SK-N-SH (cell line): Measurements from ENCODE around the gene GRM1.

Source experiments
- ELF1 ChIP-seq: IDR thresholded peaks from 2 replicates; pipeline ENCODE4 v1.4.0; 2012
- EP300 ChIP-seq, 2 experiments: IDR thresholded peaks; 2 replicates each; pipeline versions ENCODE4 v1.4.0 to v1.6.1; 2012; ENCODE audit warnings: borderline replicate concordance in 1 of 2, low read depth in 1 of 2, low read length in 1 of 2
- EZH2phosphoT487 ChIP-seq: fragments of 200-600 bp; sonication (generic); IDR thresholded peaks from 2 replicates; pipeline ENCODE4 v1.6.1; 2017; ENCODE audit warnings: low read depth, mixed run types, mild to moderate bottlenecking, antibody characterized with exemption, moderate library complexity, borderline replicate concordance
- NRF1 ChIP-seq: IDR thresholded peaks from 2 replicates; pipeline ENCODE4 v1.6.1; 2012; ENCODE audit warnings: low read depth, mild to moderate bottlenecking, low read length
- POLR2AphosphoS5 ChIP-seq: IDR thresholded peaks from 2 replicates; pipeline ENCODE4 v1.6.1; 2012; ENCODE audit warnings: low read depth, low read length
- RCOR1 ChIP-seq: fragments of 150-350 bp; IDR thresholded peaks from 2 replicates; pipeline ENCODE4 v1.6.1; 2017; ENCODE audit warnings: antibody characterized with exemption, low read length
- SIN3A ChIP-seq: IDR thresholded peaks from 2 replicates; pipeline ENCODE4 v1.6.1; 2012; ENCODE audit warnings: low read depth, mild to moderate bottlenecking, low read length, moderate library complexity, borderline replicate concordance
- SMC3 ChIP-seq: IDR thresholded peaks from 2 replicates; pipeline ENCODE4 v1.6.1; 2012; ENCODE audit warnings: low read depth, low read length, improper control_type of control experiment
- TAF1 ChIP-seq: IDR thresholded peaks from 2 replicates; pipeline ENCODE4 v1.6.1; 2012; ENCODE audit warnings: low read depth, mild to moderate bottlenecking, low read length, moderate library complexity, borderline replicate concordance
- TF ChIP-seq, protein P1 (sequence below): fragments of 200-600 bp; sonication (generic); IDR thresholded peaks from 2 replicates; pipeline ENCODE4 v1.6.1; 2017; ENCODE audit warnings: antibody characterized with exemption, mild to moderate bottlenecking, moderate library complexity
- TF ChIP-seq, protein P2 (sequence below): fragments of 150-350 bp; IDR thresholded peaks from 2 replicates; pipeline ENCODE4 v1.6.1; 2017; ENCODE audit warnings: antibody characterized with exemption, low read length, low read depth, borderline replicate concordance
- TF ChIP-seq, protein P3 (sequence below): IDR thresholded peaks from 2 replicates; pipeline ENCODE4 v1.4.0; 2012; ENCODE audit warnings: low read depth, borderline replicate concordance
- TF ChIP-seq, protein P4 (sequence below): IDR thresholded peaks from 2 replicates; pipeline ENCODE4 v1.4.0; 2012; ENCODE audit warnings: low read depth
- TF ChIP-seq, protein P5 (sequence below): IDR thresholded peaks from 2 replicates; pipeline ENCODE4; 2012

DNA sequence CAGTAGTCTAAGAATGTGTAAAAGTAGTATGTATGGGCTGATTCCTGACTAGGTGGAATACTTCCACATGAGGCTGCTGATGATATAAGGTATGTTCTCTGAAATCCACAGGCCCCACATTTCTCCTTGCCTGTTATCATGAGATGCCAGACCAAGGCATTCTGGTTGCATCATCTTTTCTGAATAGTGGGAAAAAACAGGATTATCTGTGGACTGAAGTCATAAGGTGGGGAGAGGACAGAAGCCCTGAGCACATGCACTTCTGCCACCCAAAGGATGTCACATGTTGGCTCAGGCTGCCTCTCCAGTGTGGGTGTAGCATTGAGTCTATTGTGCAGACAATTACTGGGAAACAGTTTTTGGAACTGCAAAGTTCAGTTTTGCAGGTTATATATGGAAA is 330.3 kb downstream of the GRM1 start:
- TF ChIP-seq, protein P1, sequence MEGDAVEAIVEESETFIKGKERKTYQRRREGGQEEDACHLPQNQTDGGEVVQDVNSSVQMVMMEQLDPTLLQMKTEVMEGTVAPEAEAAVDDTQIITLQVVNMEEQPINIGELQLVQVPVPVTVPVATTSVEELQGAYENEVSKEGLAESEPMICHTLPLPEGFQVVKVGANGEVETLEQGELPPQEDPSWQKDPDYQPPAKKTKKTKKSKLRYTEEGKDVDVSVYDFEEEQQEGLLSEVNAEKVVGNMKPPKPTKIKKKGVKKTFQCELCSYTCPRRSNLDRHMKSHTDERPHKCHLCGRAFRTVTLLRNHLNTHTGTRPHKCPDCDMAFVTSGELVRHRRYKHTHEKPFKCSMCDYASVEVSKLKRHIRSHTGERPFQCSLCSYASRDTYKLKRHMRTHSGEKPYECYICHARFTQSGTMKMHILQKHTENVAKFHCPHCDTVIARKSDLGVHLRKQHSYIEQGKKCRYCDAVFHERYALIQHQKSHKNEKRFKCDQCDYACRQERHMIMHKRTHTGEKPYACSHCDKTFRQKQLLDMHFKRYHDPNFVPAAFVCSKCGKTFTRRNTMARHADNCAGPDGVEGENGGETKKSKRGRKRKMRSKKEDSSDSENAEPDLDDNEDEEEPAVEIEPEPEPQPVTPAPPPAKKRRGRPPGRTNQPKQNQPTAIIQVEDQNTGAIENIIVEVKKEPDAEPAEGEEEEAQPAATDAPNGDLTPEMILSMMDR: no peak
- no peak for TF ChIP-seq POLR2AphosphoS5
- no peak for TF ChIP-seq SMC3
- TF ChIP-seq EZH2phosphoT487: no peak
- TF ChIP-seq, protein P2, sequence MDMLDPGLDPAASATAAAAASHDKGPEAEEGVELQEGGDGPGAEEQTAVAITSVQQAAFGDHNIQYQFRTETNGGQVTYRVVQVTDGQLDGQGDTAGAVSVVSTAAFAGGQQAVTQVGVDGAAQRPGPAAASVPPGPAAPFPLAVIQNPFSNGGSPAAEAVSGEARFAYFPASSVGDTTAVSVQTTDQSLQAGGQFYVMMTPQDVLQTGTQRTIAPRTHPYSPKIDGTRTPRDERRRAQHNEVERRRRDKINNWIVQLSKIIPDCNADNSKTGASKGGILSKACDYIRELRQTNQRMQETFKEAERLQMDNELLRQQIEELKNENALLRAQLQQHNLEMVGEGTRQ: no peak
- no peak for TF ChIP-seq EP300 (IDR thresholded peaks at IDR 0.05; ENCODE audit: borderline replicate concordance in 1 of 2, low read depth in 1 of 2, low read length in 1 of 2)
- TF ChIP-seq, protein P3, sequence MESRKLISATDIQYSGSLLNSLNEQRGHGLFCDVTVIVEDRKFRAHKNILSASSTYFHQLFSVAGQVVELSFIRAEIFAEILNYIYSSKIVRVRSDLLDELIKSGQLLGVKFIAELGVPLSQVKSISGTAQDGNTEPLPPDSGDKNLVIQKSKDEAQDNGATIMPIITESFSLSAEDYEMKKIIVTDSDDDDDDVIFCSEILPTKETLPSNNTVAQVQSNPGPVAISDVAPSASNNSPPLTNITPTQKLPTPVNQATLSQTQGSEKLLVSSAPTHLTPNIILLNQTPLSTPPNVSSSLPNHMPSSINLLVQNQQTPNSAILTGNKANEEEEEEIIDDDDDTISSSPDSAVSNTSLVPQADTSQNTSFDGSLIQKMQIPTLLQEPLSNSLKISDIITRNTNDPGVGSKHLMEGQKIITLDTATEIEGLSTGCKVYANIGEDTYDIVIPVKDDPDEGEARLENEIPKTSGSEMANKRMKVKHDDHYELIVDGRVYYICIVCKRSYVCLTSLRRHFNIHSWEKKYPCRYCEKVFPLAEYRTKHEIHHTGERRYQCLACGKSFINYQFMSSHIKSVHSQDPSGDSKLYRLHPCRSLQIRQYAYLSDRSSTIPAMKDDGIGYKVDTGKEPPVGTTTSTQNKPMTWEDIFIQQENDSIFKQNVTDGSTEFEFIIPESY: no peak
- no peak for TF ChIP-seq RCOR1
- no peak for TF ChIP-seq SIN3A
- TF ChIP-seq ELF1: no peak
- no peak for TF ChIP-seq TAF1
- TF ChIP-seq NRF1: no peak
- TF ChIP-seq, protein P4, sequence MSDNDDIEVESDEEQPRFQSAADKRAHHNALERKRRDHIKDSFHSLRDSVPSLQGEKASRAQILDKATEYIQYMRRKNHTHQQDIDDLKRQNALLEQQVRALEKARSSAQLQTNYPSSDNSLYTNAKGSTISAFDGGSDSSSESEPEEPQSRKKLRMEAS: no peak
- TF ChIP-seq, protein P5, sequence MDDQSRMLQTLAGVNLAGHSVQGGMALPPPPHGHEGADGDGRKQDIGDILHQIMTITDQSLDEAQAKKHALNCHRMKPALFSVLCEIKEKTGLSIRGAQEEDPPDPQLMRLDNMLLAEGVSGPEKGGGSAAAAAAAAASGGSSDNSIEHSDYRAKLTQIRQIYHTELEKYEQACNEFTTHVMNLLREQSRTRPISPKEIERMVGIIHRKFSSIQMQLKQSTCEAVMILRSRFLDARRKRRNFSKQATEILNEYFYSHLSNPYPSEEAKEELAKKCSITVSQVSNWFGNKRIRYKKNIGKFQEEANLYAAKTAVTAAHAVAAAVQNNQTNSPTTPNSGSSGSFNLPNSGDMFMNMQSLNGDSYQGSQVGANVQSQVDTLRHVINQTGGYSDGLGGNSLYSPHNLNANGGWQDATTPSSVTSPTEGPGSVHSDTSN: no peak
